PFSK-1 (cell line): Measurements from ENCODE around the gene PDE6A.

ENCODE experiments used
- FOXP2 ChIP-seq: optimal IDR thresholded peaks from 2 replicates; pipeline ENCODE3; 2011; ENCODE audit warnings: borderline replicate concordance, control low read depth, inconsistent platforms; ENCODE audit not compliant: insufficient read depth; ENCODE audit errors: extremely low read length, extremely low read depth
- POLR2AphosphoS5 ChIP-seq: IDR thresholded peaks from 2 replicates; pipeline ENCODE4 v1.6.1; 2012; ENCODE audit warnings: low read depth, mild to moderate bottlenecking, control low read depth, low read length, moderate library complexity
- SIN3A ChIP-seq: IDR thresholded peaks from 2 replicates; pipeline ENCODE4 v1.6.1; 2012; ENCODE audit warnings: mild to moderate bottlenecking, low read length, moderate library complexity, borderline replicate concordance; ENCODE audit not compliant: insufficient read depth
- TAF1 ChIP-seq: IDR thresholded peaks from 2 replicates; pipeline ENCODE4 v1.6.1; 2012; ENCODE audit warnings: low read length, control low read depth, borderline replicate concordance; ENCODE audit not compliant: insufficient read depth
- TF ChIP-seq, protein P1 (sequence below), 2 experiments: IDR thresholded peaks; 2 replicates each; pipeline versions ENCODE4 v1.6.1 to v1.8.0; 2011 to 2012; ENCODE audit warnings: low read depth in 2 of 2, low read length in 2 of 2, control low read depth in 1 of 2, inconsistent platforms in 1 of 2, mild to moderate bottlenecking in 1 of 2, moderate library complexity in 1 of 2; ENCODE audit not compliant: insufficient read depth in 1 of 2

PDE6A gene

DNA sequence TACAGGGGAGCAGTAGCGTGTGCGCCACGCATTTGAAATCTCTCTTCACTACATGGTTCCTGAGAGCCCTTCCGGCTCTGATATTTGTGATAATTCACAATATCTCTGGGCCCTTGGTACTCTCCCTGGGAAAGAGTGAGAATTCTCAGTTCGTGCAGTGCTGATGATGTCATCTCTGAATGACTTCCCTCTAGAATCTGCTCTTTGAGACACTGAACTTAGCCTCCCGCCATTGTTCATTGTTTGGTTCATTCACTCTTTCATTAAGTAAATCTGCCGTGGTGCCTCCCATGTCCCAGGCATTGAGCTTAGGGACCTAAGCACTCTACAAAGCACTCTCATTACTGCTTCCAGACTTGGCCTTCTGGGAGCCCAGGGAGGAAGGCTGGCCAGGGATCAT is 120.5 kb downstream of the PDE6A start:
- TF ChIP-seq, protein P1, sequence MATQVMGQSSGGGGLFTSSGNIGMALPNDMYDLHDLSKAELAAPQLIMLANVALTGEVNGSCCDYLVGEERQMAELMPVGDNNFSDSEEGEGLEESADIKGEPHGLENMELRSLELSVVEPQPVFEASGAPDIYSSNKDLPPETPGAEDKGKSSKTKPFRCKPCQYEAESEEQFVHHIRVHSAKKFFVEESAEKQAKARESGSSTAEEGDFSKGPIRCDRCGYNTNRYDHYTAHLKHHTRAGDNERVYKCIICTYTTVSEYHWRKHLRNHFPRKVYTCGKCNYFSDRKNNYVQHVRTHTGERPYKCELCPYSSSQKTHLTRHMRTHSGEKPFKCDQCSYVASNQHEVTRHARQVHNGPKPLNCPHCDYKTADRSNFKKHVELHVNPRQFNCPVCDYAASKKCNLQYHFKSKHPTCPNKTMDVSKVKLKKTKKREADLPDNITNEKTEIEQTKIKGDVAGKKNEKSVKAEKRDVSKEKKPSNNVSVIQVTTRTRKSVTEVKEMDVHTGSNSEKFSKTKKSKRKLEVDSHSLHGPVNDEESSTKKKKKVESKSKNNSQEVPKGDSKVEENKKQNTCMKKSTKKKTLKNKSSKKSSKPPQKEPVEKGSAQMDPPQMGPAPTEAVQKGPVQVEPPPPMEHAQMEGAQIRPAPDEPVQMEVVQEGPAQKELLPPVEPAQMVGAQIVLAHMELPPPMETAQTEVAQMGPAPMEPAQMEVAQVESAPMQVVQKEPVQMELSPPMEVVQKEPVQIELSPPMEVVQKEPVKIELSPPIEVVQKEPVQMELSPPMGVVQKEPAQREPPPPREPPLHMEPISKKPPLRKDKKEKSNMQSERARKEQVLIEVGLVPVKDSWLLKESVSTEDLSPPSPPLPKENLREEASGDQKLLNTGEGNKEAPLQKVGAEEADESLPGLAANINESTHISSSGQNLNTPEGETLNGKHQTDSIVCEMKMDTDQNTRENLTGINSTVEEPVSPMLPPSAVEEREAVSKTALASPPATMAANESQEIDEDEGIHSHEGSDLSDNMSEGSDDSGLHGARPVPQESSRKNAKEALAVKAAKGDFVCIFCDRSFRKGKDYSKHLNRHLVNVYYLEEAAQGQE (IDR thresholded peaks at IDR 0.05; ENCODE audit: insufficient read depth in 1 of 2, low read depth in 2 of 2, low read length in 2 of 2): no peak
- TF ChIP-seq TAF1 (no peak), SIN3A (no peak), POLR2AphosphoS5 (no peak), FOXP2 (no peak)

GRCh38 chr5:149823375-149823774 is 121.2 kb downstream of the PDE6A start:
- TF ChIP-seq, protein P1 (IDR thresholded peaks at IDR 0.05; ENCODE audit: insufficient read depth in 1 of 2, low read depth in 2 of 2, low read length in 2 of 2): no peak
- TF ChIP-seq TAF1 (no peak), FOXP2 (no peak), SIN3A (no peak), POLR2AphosphoS5 (no peak)

DNA sequence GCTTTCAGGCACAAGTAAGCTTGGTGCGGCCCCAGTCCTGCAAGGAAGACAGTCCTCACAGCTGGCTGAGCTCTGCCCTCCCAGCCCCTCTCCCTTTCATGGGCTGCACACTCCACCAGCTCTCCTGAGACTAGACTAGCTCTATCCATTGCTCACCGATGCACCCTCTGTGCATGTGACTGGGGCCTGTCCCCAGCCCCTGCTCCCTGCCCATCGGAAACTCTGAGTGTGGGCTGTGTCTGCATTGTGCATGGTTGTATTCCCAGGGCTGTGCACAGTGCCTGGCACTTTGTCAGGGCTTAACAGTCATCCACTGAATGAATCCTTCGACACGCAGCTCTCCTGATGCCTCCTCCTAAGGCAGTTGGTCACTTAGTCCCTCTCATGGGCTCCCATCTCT is 122.3 kb downstream of the PDE6A start:
- TF ChIP-seq TAF1 (no peak), POLR2AphosphoS5 (no peak), FOXP2 (no peak)

DNA sequence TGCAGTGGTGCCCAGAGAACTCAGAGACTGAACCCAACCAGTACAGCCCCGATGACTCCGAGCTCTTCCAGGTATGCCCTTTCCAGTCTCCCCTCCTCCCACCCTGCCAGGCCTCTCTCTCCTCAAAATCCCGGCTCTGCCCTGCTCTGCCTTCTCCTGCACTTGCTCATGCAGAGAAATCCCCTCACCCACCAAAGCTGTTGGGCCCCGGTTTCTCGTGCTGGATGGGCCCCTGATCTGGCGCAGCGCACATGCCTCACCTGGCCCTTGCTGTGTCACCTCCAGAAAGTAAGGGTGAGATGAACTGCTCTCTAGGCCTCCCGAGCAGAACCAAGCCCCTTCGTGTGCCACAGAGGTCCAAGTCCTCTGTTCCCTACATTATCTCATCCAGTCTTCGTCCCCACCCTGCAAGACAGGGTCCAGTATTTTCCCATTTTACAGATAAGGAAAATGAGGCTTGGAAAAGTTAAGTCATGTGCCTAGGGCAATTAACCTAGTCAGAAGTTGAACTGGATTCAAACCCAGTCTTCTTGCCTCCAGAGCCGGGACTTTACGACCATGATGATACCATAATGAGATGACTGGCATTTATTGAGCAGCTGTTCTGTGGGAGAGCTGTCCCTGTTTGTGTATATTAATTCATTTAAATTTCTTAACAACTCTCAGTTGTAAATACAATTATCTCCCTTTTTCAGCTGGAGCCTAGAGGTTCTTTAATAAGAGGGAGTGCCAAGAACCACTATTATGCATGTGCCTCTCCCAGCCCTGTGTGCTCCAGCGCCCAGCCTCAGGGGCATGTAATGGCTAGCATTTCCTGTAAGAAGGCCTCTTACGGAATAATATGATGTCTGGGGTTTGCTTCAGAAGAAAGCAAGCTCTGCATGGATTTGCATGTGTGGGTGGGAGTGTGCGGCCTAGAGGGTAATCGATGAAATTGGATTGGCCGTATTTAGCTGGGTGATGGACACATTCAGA is 123.8 kb downstream of the PDE6A start:
- TF ChIP-seq POLR2AphosphoS5: no peak
- TF ChIP-seq, protein P1 (IDR thresholded peaks at IDR 0.05; ENCODE audit: insufficient read depth in 1 of 2, low read depth in 2 of 2, low read length in 2 of 2): no peak
- no peak for TF ChIP-seq FOXP2
- no peak for TF ChIP-seq SIN3A
- TF ChIP-seq TAF1: no peak

DNA sequence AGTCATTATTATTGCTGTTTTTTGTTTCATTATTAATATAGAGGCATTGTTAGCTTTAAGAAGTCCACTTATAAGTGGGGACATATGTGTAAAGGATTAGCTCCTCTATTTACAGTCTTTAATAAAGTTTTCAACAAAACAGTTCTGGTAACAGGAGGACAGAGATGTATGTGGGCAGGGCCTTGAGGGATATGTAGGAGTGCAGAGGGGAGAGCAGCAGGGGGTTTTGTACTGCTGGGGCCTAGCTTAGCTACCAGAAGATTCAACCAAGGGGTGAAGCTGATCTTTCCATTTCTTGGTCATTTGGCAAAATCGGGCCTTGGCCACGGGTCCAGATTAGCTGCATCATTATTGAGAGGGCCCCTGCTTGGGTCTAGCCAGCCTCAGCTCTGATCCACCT is 124.6 kb downstream of the PDE6A start:
- no peak for TF ChIP-seq FOXP2
- no peak for TF ChIP-seq SIN3A
- no peak for TF ChIP-seq POLR2AphosphoS5
- TF ChIP-seq TAF1: no peak
- TF ChIP-seq, protein P1 (IDR thresholded peaks at IDR 0.05; ENCODE audit: insufficient read depth in 1 of 2, low read depth in 2 of 2, low read length in 2 of 2): no peak
